Measurements from ENCODE around the gene DLST. TPM values are rescaled to one million over a fixed set of nuclear protein-coding genes. Genes with fewer than 3 reads are reported as not detected.

Gene DLST
- total RNA-seq, 2 experiments from 2014 or later: 110 to 113 TPM

DNA sequence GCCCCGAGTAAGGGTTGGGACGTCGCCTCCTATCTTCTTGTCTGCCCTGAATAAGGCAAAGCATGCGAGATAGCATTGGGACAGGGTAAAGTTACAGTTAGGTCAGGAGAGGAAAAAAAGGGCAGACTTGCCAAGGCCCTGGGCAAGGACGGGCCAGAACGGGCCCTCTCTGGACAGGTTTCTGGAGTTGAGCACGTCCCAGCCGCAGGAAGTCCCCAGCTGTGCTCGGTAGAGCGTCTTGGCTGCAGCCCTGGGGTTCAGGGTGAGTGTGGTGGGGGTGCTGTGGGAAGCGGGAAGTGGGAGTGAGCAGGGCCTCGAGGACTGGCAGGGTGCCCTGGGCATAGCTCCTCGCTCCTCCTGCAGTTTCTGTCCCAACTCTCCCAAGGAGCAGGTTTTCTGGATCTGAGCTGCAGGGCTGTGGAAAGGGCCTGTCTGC, 35.9 kb downstream of the DLST start:
- DNase-seq (no peak), ATAC-seq (no peak)
- ChIA-PET POLR2A (interaction anchor here (1.0 to 1.3 kb wide), 2 partner anchors 11 to 13 kb away, joined by 3 read pairs; no protein-coding TSS in a partner anchor), CTCF (interaction anchor here (1.5 kb wide), 1 partner anchor 57 kb away, joined by 9 read pairs; no protein-coding TSS in a partner anchor)
- H3K36me3 Mint-ChIP-seq (ENCODE audit: low read depth): no peaks in the 10 kb centered on the region
- no peaks in the 10 kb centered on the region for H3K9me3 Mint-ChIP-seq
- no peak overlapping the region for H3K4me3 Mint-ChIP-seq
- no peak for TF ChIP-seq CTCF (IDR thresholded peaks at IDR 0.05)
- intact Hi-C loops (cut with micrococcal nuclease): no loop called here
- peaks cover 4% of the 10 kb centered on the region for H3K4me1 Mint-ChIP-seq (ENCODE audit: low read depth)
- H3K27ac Mint-ChIP-seq: no peak overlapping the region
- H3K27me3 Mint-ChIP-seq: peaks cover 3% of the 10 kb centered on the region

GRCh38 chr14:74918380-74918779, 36.7 kb downstream of the DLST start:
- ATAC-seq (no peak), DNase-seq (no peak)
- no peak overlapping the region for H3K4me3 Mint-ChIP-seq
- intact Hi-C loops (cut with micrococcal nuclease): no loop called here
- no peaks in the 10 kb centered on the region for H3K9me3 Mint-ChIP-seq
- H3K36me3 Mint-ChIP-seq (ENCODE audit: low read depth): no peaks in the 10 kb centered on the region
- H3K4me1 Mint-ChIP-seq (ENCODE audit: low read depth): peaks cover 4% of the 10 kb centered on the region
- POLR2A ChIA-PET: no interaction called here
- no peak overlapping the region for H3K27ac Mint-ChIP-seq
- H3K27me3 Mint-ChIP-seq: peaks cover 3% of the 10 kb centered on the region
- CTCF ChIA-PET: no interaction called here
- no peak for TF ChIP-seq CTCF (IDR thresholded peaks at IDR 0.05)

DNA sequence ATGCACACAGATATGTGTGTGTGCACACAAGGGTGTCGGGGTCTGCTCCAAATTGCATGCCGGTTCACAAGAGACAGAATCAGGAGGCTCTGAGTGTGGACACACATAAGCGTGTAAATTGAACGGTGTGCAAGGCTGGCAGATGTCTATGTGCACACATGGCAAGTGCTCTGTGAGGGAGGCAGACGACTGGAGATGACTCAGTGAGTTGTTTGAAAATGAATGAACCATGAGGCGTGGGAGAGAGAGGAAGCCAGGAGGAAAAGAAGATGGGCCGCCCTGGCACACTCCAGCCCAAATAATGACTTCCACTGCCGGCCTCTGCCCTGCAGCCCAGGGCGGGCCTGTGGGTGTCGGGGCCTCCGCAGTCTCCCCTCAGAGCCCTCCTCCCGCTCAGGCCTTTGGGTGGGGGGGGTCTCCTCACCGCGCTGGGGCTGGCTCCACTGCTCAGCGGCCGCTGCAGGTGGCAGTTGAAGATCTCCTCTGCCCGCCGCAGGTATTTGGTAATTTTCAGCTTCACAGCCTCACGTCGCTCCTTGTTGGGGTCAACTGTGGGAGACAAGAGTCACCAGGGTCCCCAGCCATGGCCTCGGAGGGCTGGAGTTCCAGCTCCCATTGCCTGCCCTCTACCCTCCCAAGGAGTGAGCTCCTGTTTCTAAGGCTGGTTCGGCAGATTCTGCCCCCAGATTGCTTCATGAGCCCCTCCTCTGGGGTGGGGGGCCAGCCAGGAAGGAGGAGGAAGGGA, 37.9 kb downstream of the DLST start:
- intact Hi-C loops (cut with micrococcal nuclease): no loop called here
- no peaks in the 10 kb centered on the region for H3K36me3 Mint-ChIP-seq (ENCODE audit: low read depth)
- CTCF ChIA-PET: interaction anchor here (1.2 kb wide), 2 partner anchors 14 to 59 kb away, joined by 3 to 4 read pairs; no protein-coding TSS in a partner anchor
- ATAC-seq (no peak), DNase-seq (no peak)
- peaks cover 8% of the 10 kb centered on the region for H3K27me3 Mint-ChIP-seq
- POLR2A ChIA-PET: interaction anchor here (1.1 kb wide), 1 partner anchor 13 kb away, joined by 3 read pairs; no protein-coding TSS in a partner anchor
- no peaks in the 10 kb centered on the region for H3K9me3 Mint-ChIP-seq
- H3K4me1 Mint-ChIP-seq (ENCODE audit: low read depth): peaks cover 8% of the 10 kb centered on the region
- no peak overlapping the region for H3K4me3 Mint-ChIP-seq
- H3K27ac Mint-ChIP-seq: no peak overlapping the region
- TF ChIP-seq CTCF (IDR thresholded peaks at IDR 0.05): no peak

DNA sequence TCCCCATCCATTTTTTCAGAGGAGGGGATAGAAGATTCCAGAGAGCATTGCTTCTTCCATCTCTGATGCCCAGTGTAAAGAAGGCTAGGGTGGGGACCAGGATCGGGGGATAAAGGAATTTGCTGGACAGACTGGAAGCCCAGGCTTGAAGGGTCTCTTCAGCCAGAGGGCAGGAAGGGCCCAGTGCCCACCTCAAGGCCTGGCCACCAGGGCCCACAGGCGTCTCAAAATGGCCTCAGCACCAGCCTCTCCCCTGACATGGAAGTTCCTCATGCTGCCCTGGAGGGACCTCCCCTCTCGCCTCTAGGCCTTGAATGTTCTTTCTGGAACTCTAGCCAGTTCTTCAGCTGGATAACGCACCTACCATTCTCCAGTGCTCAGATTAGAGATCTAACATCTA, 38.6 kb downstream of the DLST start:
- ChIA-PET POLR2A (interaction anchor here (1.1 to 1.4 kb wide), 2 partner anchors 13 to 23 kb away, joined by 3 read pairs; no protein-coding TSS in a partner anchor), CTCF (interaction anchor here (1.2 to 3.8 kb wide), 4 partner anchors 14 to 168 kb away, joined by 3 to 15 read pairs (median 4); no protein-coding TSS in a partner anchor)
- Mint-ChIP-seq H3K27ac (no peak overlapping the region), H3K4me1 (ENCODE audit: low read depth) (peaks cover 8% of the 10 kb centered on the region), H3K4me3 (no peak overlapping the region), H3K9me3 (no peaks in the 10 kb centered on the region), H3K27me3 (peaks cover 8% of the 10 kb centered on the region), H3K36me3 (ENCODE audit: low read depth) (no peaks in the 10 kb centered on the region)
- no peak for TF ChIP-seq CTCF (IDR thresholded peaks at IDR 0.05)
- DNase-seq: no peak
- intact Hi-C loops (cut with micrococcal nuclease): no loop called here
- ATAC-seq: no peak

- TF ChIP-seq CTCF (IDR thresholded peaks at IDR 0.05): no peak
- Mint-ChIP-seq H3K27me3 (peaks cover 8% of the 10 kb centered on the region), H3K27ac (no peak overlapping the region), H3K4me1 (ENCODE audit: low read depth) (peaks cover 8% of the 10 kb centered on the region), H3K4me3 (no peak overlapping the region), H3K36me3 (ENCODE audit: low read depth) (no peaks in the 10 kb centered on the region), H3K9me3 (no peaks in the 10 kb centered on the region)
- ChIA-PET CTCF (interaction anchor here (1.2 to 3.8 kb wide), 4 partner anchors 25 to 167 kb away, joined by 3 to 19 read pairs (median 17); no protein-coding TSS in a partner anchor), POLR2A (interaction anchor here (0.6 to 1.4 kb wide), 2 partner anchors 24 to 61 kb away, joined by 3 read pairs; no protein-coding TSS in a partner anchor)
- DNase-seq: no peak
- intact Hi-C loops (cut with micrococcal nuclease): no loop called here
- no peak for ATAC-seq
These were observed 39.4 kb downstream of the DLST start for GRCh38 chr14:74921053-74921620.
